Measurements from ENCODE around the gene STIM2. TPM values are rescaled to one million over a fixed set of nuclear protein-coding genes. Genes with fewer than 3 reads are reported as not detected.

Gene STIM2
- total RNA-seq, 1 experiment from 2014 or later, result 15.5 TPM

GRCh38 chr4:26947318-26947717, 86.7 kb downstream of the STIM2 start:
- intact Hi-C loops (cut with micrococcal nuclease), result no loop called here
- TF ChIP-seq, protein P1, sequence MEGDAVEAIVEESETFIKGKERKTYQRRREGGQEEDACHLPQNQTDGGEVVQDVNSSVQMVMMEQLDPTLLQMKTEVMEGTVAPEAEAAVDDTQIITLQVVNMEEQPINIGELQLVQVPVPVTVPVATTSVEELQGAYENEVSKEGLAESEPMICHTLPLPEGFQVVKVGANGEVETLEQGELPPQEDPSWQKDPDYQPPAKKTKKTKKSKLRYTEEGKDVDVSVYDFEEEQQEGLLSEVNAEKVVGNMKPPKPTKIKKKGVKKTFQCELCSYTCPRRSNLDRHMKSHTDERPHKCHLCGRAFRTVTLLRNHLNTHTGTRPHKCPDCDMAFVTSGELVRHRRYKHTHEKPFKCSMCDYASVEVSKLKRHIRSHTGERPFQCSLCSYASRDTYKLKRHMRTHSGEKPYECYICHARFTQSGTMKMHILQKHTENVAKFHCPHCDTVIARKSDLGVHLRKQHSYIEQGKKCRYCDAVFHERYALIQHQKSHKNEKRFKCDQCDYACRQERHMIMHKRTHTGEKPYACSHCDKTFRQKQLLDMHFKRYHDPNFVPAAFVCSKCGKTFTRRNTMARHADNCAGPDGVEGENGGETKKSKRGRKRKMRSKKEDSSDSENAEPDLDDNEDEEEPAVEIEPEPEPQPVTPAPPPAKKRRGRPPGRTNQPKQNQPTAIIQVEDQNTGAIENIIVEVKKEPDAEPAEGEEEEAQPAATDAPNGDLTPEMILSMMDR (conservative IDR thresholded peaks at IDR 0.05; ENCODE audit: low read depth, low read length), result no peak
- no peak for TF ChIP-seq EZH2phosphoT487 (IDR thresholded peaks at IDR 0.05; ENCODE audit: borderline replicate concordance, low read length)
- TF ChIP-seq EZH2 (IDR thresholded peaks at IDR 0.05; ENCODE audit: low read length, unreplicated experiment), result no peak
- ATAC-seq, result no peak
- Histone ChIP-seq H3K9me2 (replicated peaks; ENCODE audit: low read length) (no peaks in the 10 kb centered on the region), H3K4me3 (ENCODE audit: low read length) (no peak overlapping the region), H3K36me3 (ENCODE audit: low read depth, low read length) (no peaks in the 10 kb centered on the region), H3K9ac (ENCODE audit: low read length) (no peak overlapping the region), H3K9me3 (ENCODE audit: low read length) (no peaks in the 10 kb centered on the region), H4K20me1 (ENCODE audit: low read length) (no peaks in the 10 kb centered on the region), H3K4me1 (ENCODE audit: insufficient read depth, low read length) (no peaks in the 10 kb centered on the region), H2AFZ (ENCODE audit: low read length) (no peak overlapping the region), H3K27me3 (ENCODE audit: low read length) (no peaks in the 10 kb centered on the region), H3K4me2 (ENCODE audit: low read length) (no peak overlapping the region), H3F3A (ENCODE audit: low read length, unreplicated experiment) (no peaks in the 10 kb centered on the region), H3K79me2 (ENCODE audit: low read length) (no peaks in the 10 kb centered on the region), H3K27ac (ENCODE audit: low read length) (no peak overlapping the region)
- no peak for DNase-seq
- no TSS peak for BruUV-seq (replicated peaks)
- ChIA-PET POLR2A (ENCODE audit: unreplicated experiment) (no interaction called here), CTCF (no interaction called here)

DNA sequence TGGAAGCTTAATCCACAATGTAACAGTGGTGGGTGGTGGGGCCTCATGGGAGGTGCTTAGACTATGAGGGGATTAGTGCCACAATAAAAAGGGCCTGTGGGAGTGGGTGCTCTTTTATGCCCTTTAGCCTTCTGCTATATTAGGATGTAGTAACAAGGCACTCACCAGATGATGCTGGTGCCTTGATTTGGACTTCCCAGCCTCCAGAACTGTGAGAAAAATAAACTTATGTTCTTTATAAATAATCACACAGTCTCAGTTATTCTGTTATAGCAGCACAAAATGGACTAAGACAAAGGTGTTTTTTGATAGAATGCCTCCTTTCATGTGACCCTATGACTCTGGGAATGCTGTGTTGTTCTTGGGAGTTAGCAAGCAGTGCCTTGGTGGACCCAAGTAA, 89.8 kb downstream of the STIM2 start:
- no peak overlapping the region for H3K9ac ChIP-seq (ENCODE audit: low read length)
- intact Hi-C loops (cut with micrococcal nuclease), result no loop called here
- H3K27ac ChIP-seq (ENCODE audit: low read length), result no peak overlapping the region
- no peaks in the 10 kb centered on the region for H3K9me2 ChIP-seq (replicated peaks; ENCODE audit: low read length)
- ChIA-PET CTCF (no interaction called here), POLR2A (ENCODE audit: unreplicated experiment) (no interaction called here)
- no peaks in the 10 kb centered on the region for H3K36me3 ChIP-seq (ENCODE audit: low read depth, low read length)
- H3K9me3 ChIP-seq (ENCODE audit: low read length), result no peaks in the 10 kb centered on the region
- ATAC-seq, result no peak
- H3K79me2 ChIP-seq (ENCODE audit: low read length), result no peaks in the 10 kb centered on the region
- no peak for TF ChIP-seq EZH2phosphoT487 (IDR thresholded peaks at IDR 0.05; ENCODE audit: borderline replicate concordance, low read length)
- TF ChIP-seq, protein P1 (conservative IDR thresholded peaks at IDR 0.05; ENCODE audit: low read depth, low read length), result no peak
- TF ChIP-seq EZH2 (IDR thresholded peaks at IDR 0.05; ENCODE audit: low read length, unreplicated experiment), result no peak
- H2AFZ ChIP-seq (ENCODE audit: low read length), result no peak overlapping the region
- no peaks in the 10 kb centered on the region for H3F3A ChIP-seq (ENCODE audit: low read length, unreplicated experiment)
- BruUV-seq (replicated peaks), result no TSS peak
- H3K4me1 ChIP-seq (ENCODE audit: insufficient read depth, low read length), result no peaks in the 10 kb centered on the region
- H3K4me2 ChIP-seq (ENCODE audit: low read length), result no peak overlapping the region
- no peak for DNase-seq
- H4K20me1 ChIP-seq (ENCODE audit: low read length), result no peaks in the 10 kb centered on the region
- H3K27me3 ChIP-seq (ENCODE audit: low read length), result no peaks in the 10 kb centered on the region
- H3K4me3 ChIP-seq (ENCODE audit: low read length), result no peak overlapping the region

GRCh38 chr4:26952891-26953290, 92.2 kb downstream of the STIM2 start:
- BruUV-seq (replicated peaks), result no TSS peak
- Histone ChIP-seq H3K36me3 (ENCODE audit: low read depth, low read length) (no peaks in the 10 kb centered on the region), H3K27ac (ENCODE audit: low read length) (no peak overlapping the region), H3K4me3 (ENCODE audit: low read length) (no peak overlapping the region), H3K9me3 (ENCODE audit: low read length) (no peaks in the 10 kb centered on the region), H3K4me1 (ENCODE audit: insufficient read depth, low read length) (no peaks in the 10 kb centered on the region), H3F3A (ENCODE audit: low read length, unreplicated experiment) (no peaks in the 10 kb centered on the region), H3K9ac (ENCODE audit: low read length) (no peak overlapping the region), H3K4me2 (ENCODE audit: low read length) (no peak overlapping the region), H3K27me3 (ENCODE audit: low read length) (no peaks in the 10 kb centered on the region), H4K20me1 (ENCODE audit: low read length) (no peaks in the 10 kb centered on the region), H2AFZ (ENCODE audit: low read length) (no peak overlapping the region), H3K9me2 (replicated peaks; ENCODE audit: low read length) (no peaks in the 10 kb centered on the region), H3K79me2 (ENCODE audit: low read length) (no peaks in the 10 kb centered on the region)
- ATAC-seq (no peak), DNase-seq (no peak)
- TF ChIP-seq, protein P1 (conservative IDR thresholded peaks at IDR 0.05; ENCODE audit: low read depth, low read length), result no peak
- TF ChIP-seq EZH2phosphoT487 (IDR thresholded peaks at IDR 0.05; ENCODE audit: borderline replicate concordance, low read length), result no peak
- TF ChIP-seq EZH2 (IDR thresholded peaks at IDR 0.05; ENCODE audit: low read length, unreplicated experiment), result no peak
- ChIA-PET POLR2A (ENCODE audit: unreplicated experiment) (no interaction called here), CTCF (no interaction called here)
- intact Hi-C loops (cut with micrococcal nuclease), result no loop called here

Measured in PC-3 (cell line).